ENCODE data around the gene ADARB2. TPM values are rescaled to one million over a fixed set of nuclear protein-coding genes. Genes with fewer than 3 reads are reported as not detected.
A peak's percentile ranks its signal among the peaks of the same experiment; 100 is the strongest.

ADARB2 gene
- total and polyA plus RNA-seq, 11 donors: 0.07 to 1.2 (median 0.28) TPM; not detected in 4

DNA sequence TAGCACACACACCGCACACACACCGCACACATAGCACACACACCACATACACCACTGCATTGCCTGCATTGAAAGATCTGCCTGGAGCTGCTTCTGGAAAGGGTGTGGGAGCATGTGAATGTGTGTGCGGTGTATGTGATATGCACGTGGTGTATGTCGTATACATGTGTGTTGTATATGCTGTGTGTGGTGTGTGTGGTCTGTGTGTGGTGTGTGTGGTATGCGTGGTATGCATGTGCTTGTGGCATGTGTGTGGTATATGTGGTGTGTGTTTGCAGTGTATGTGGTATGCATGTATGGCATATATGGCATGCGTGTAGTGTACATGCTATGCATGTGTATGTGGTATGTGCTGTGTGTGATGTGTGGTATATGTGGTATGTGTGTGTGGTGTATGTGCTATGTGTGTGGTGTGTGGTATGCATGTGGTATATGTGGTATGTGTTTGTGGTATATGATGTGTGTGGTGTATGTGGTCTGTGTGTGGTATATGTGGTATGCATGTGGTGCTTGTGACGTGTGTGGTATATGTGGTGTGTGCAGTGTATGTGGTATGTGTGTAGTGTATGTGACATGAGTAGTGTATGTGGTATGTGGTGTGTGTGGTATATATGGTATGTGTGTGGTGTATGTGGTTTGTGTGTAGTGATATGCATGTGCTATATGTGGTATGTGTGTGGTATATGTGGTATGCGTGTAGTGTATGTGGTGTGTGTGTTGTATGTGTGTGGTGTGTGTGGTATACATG, 505.0 kb downstream of the ADARB2 start:
- Histone ChIP-seq H3K36me3 (no peaks in the 10 kb centered on the region), H3K9me3 (no peaks in the 10 kb centered on the region), H3K27me3 (peaks cover 0 to 3% (median 0%) of the 10 kb centered on the region in 9 donors), H3K27ac (no peak overlapping the region), H3K4me1 (no peaks in the 10 kb centered on the region), H3K4me3 (no peak overlapping the region)
- 95 to 97% (median 97%) methylated on average over 9 of the region's 9 CpGs for WGBS, 4 donors
- intact Hi-C loops (cut with DNase I): no loop called here
- DNase-seq: no peak
- no peak for TF ChIP-seq POLR2A (IDR thresholded peaks at IDR 0.05)
- TF ChIP-seq, protein P1, sequence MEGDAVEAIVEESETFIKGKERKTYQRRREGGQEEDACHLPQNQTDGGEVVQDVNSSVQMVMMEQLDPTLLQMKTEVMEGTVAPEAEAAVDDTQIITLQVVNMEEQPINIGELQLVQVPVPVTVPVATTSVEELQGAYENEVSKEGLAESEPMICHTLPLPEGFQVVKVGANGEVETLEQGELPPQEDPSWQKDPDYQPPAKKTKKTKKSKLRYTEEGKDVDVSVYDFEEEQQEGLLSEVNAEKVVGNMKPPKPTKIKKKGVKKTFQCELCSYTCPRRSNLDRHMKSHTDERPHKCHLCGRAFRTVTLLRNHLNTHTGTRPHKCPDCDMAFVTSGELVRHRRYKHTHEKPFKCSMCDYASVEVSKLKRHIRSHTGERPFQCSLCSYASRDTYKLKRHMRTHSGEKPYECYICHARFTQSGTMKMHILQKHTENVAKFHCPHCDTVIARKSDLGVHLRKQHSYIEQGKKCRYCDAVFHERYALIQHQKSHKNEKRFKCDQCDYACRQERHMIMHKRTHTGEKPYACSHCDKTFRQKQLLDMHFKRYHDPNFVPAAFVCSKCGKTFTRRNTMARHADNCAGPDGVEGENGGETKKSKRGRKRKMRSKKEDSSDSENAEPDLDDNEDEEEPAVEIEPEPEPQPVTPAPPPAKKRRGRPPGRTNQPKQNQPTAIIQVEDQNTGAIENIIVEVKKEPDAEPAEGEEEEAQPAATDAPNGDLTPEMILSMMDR (IDR thresholded peaks at IDR 0.05): no peak
- ATAC-seq: peak in 1 of 4 donors; percentile 24

DNA sequence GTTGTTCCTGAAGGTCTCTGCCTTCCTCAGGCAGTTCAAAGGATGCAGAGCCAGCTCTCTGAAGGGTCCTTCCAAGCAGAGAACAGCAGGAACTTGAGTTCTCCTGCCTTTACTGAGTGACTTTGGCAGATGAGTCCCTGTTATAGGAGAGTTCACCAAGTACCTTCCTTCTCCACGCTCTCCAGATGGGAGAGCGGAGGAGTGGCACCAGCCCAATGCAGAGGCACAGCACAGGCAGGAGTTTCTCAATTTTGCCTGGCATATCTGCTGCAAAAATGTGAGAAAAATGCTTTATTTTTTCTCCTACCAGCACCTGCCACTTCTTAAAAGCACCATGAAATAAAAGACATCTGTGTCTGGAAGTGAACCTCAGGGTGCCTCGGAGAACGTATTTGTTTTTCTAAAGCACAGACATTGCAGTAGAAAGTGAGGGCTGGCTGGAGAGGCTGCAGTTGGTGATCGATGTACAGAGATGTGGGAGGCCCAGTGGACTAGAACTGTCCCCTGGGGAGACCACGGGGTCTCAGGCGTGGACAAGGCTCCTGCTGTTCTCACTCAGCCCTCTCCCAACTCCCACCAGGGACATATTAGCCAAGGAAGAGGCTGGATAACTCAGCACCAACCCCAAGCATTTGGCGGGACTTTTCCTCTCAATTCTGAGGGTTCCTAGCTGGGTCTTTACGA, 506.6 kb downstream of the ADARB2 start:
- H3K36me3 ChIP-seq: no peaks in the 10 kb centered on the region
- no peak for DNase-seq
- H3K27me3 ChIP-seq: peaks cover 0 to 3% (median 0%) of the 10 kb centered on the region in 9 donors
- H3K9me3 ChIP-seq: no peaks in the 10 kb centered on the region
- WGBS, 4 donors: 65 to 78% (median 73%) methylated on average over 9 of the region's 9 CpGs
- intact Hi-C loops (cut with DNase I): no loop called here
- TF ChIP-seq POLR2A (IDR thresholded peaks at IDR 0.05): no peak
- TF ChIP-seq, protein P1 (IDR thresholded peaks at IDR 0.05): no peak
- H3K4me3 ChIP-seq: no peak overlapping the region
- peak in 1 of 4 donors; percentile 16 for ATAC-seq
- no peaks in the 10 kb centered on the region for H3K4me1 ChIP-seq
- no peak overlapping the region for H3K27ac ChIP-seq

DNA sequence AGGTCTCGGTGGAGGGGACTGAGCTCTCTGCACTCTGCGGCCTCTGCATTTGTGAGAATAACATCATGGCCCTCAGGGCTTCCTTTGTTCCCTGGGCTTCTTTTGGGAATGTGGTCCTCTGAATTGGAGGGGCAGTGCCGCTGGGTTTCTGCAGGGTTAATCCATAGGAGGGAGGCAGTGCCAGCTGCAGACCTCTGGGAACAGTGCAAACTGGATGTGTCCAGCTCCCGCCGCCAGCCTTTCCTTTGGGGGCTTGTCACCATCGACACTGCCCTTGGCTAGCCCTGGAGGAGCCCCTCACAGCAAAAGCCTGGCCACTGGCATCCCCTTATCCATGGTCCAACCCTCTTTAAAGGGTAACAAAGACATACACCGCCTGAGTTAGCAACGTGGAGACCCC, 507.2 kb downstream of the ADARB2 start:
- H3K36me3 ChIP-seq: no peaks in the 10 kb centered on the region
- 68 to 78% (median 71%) methylated on average over 6 to 8 of the region's 8 CpGs for WGBS, 4 donors
- no peaks in the 10 kb centered on the region for H3K4me1 ChIP-seq
- TF ChIP-seq, protein P1 (IDR thresholded peaks at IDR 0.05): no peak
- no peak for TF ChIP-seq POLR2A (IDR thresholded peaks at IDR 0.05)
- no peak overlapping the region for H3K27ac ChIP-seq
- ATAC-seq: peak in 1 of 4 donors; percentile 13
- no peak for DNase-seq
- intact Hi-C loops (cut with DNase I): no loop called here
- no peaks in the 10 kb centered on the region for H3K9me3 ChIP-seq
- peaks cover 0 to 3% (median 0%) of the 10 kb centered on the region in 9 donors for H3K27me3 ChIP-seq
- no peak overlapping the region for H3K4me3 ChIP-seq

DNA sequence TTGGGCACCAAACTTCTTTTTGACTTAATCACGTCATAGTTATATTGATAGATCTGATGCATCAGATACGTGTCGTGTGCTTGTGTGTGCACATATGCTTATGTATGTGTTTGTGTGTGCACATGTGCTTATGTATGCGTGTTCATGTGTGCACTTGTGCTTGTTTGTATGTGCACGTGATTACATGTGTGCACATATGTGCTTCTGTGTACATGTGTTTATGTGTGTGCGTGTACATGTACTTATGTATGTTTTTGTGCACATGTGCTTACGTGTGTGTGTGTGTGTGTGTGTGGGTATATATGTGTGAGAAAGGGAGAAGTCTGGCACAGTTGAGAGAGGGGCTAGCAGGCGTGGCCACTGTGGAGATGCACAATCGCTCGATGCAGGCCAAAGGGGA, 507.8 kb downstream of the ADARB2 start:
- Histone ChIP-seq H3K36me3 (no peaks in the 10 kb centered on the region), H3K9me3 (no peaks in the 10 kb centered on the region), H3K4me3 (no peak overlapping the region), H3K4me1 (no peaks in the 10 kb centered on the region), H3K27ac (no peak overlapping the region), H3K27me3 (peaks cover 0 to 3% (median 0%) of the 10 kb centered on the region in 9 donors)
- intact Hi-C loops (cut with DNase I): no loop called here
- ATAC-seq (no peak), DNase-seq (no peak)
- TF ChIP-seq POLR2A (IDR thresholded peaks at IDR 0.05): no peak
- TF ChIP-seq, protein P1 (IDR thresholded peaks at IDR 0.05): no peak
- 87 to 93% (median 89%) methylated on average over 10 of the region's 10 CpGs for WGBS, 4 donors
